ENCODE measurements around the gene KIF21B. TPM values are rescaled to one million over a fixed set of nuclear protein-coding genes. Genes with fewer than 3 reads are reported as not detected.

KIF21B gene
- total and polyA plus RNA-seq, 4 donors: 1.3 to 7.4 (median 4.8) TPM

GRCh38 chr1:201049248-201049831 is 25.8 kb upstream of the KIF21B start:
- DNase-seq (no peak), ATAC-seq (ENCODE audit: insufficient read depth, low FRiP score) (no peak)
- 83 to 89% methylated on average over 5 of the region's 5 CpGs for WGBS, 2 donors
- H3K4me1 ChIP-seq (ENCODE audit: control insufficient read depth in 5 of 5, insufficient read depth in 5 of 5, low read length in 5 of 5): peaks cover 0 to 24% (median 0%) of the 10 kb centered on the region in 5 donors
- no peaks in the 10 kb centered on the region for H3K27me3 ChIP-seq (ENCODE audit: control insufficient read depth in 3 of 3, insufficient read depth in 3 of 3, low read length in 2 of 3)
- H3K36me3 ChIP-seq (ENCODE audit: control insufficient read depth in 4 of 4, insufficient read depth in 4 of 4, low read length in 4 of 4): no peaks in the 10 kb centered on the region
- no peak overlapping the region for H3K4me3 ChIP-seq
- H3K9ac ChIP-seq (ENCODE audit: insufficient read depth in 1 of 2, low read length in 2 of 2): no peak overlapping the region
- no peak for TF ChIP-seq CTCF (IDR thresholded peaks at IDR 0.05; ENCODE audit: control extremely low read depth, extremely low read depth)
- H3K9me3 ChIP-seq (ENCODE audit: control insufficient read depth in 4 of 4, insufficient read depth in 3 of 4, low read length in 3 of 4): no peaks in the 10 kb centered on the region
- H3K27ac ChIP-seq (ENCODE audit: low read depth in 1 of 2, low read length in 1 of 2): no peak overlapping the region

GRCh38 chr1:201048521-201048920 is 25.0 kb upstream of the KIF21B start:
- Histone ChIP-seq H3K4me1 (ENCODE audit: control insufficient read depth in 5 of 5, insufficient read depth in 5 of 5, low read length in 5 of 5) (peaks cover 0 to 16% (median 0%) of the 10 kb centered on the region in 5 donors), H3K9me3 (ENCODE audit: control insufficient read depth in 4 of 4, insufficient read depth in 3 of 4, low read length in 3 of 4) (no peaks in the 10 kb centered on the region), H3K36me3 (ENCODE audit: control insufficient read depth in 4 of 4, insufficient read depth in 4 of 4, low read length in 4 of 4) (no peaks in the 10 kb centered on the region), H3K4me3 (no peak overlapping the region), H3K9ac (ENCODE audit: insufficient read depth in 1 of 2, low read length in 2 of 2) (no peak overlapping the region), H3K27me3 (ENCODE audit: control insufficient read depth in 3 of 3, insufficient read depth in 3 of 3, low read length in 2 of 3) (no peaks in the 10 kb centered on the region), H3K27ac (ENCODE audit: low read depth in 1 of 2, low read length in 1 of 2) (no peak overlapping the region)
- no peak for DNase-seq
- no peak for TF ChIP-seq CTCF (IDR thresholded peaks at IDR 0.05; ENCODE audit: control extremely low read depth, extremely low read depth)
- ATAC-seq (ENCODE audit: insufficient read depth, low FRiP score): no peak
- WGBS, 2 donors: 76 to 86% methylated on average over 13 of the region's 13 CpGs

- H3K9me3 ChIP-seq (ENCODE audit: control insufficient read depth in 4 of 4, insufficient read depth in 3 of 4, low read length in 3 of 4): no peaks in the 10 kb centered on the region
- ATAC-seq (ENCODE audit: insufficient read depth, low FRiP score) (no peak), DNase-seq (no peak)
- no peak overlapping the region for H3K4me3 ChIP-seq
- H3K36me3 ChIP-seq (ENCODE audit: control insufficient read depth in 4 of 4, insufficient read depth in 4 of 4, low read length in 4 of 4): no peaks in the 10 kb centered on the region
- H3K9ac ChIP-seq (ENCODE audit: insufficient read depth in 1 of 2, low read length in 2 of 2): no peak overlapping the region
- TF ChIP-seq CTCF (IDR thresholded peaks at IDR 0.05; ENCODE audit: control extremely low read depth, extremely low read depth): no peak
- 85 to 91% methylated on average over 9 of the region's 9 CpGs for WGBS, 2 donors
- H3K4me1 ChIP-seq (ENCODE audit: control insufficient read depth in 5 of 5, insufficient read depth in 5 of 5, low read length in 5 of 5): peaks cover 0 to 7% (median 0%) of the 10 kb centered on the region in 5 donors
- no peaks in the 10 kb centered on the region for H3K27me3 ChIP-seq (ENCODE audit: control insufficient read depth in 3 of 3, insufficient read depth in 3 of 3, low read length in 2 of 3)
- H3K27ac ChIP-seq (ENCODE audit: low read depth in 1 of 2, low read length in 1 of 2): no peak overlapping the region
These were observed 20.6 kb upstream of the KIF21B start for GRCh38 chr1:201044119-201044518.
